A673 (cell line): Measurements from ENCODE around the gene ABI3BP. TPM values are rescaled to one million over a fixed set of nuclear protein-coding genes. Genes with fewer than 3 reads are reported as not detected.

Experiments used
- BruUV-seq: library from RNA; stranded (reverse); fragments of 400-500 nt; replicated peaks from 2 replicates; lab custom pipeline; 2021; lab: Mats Ljungman, UMichigan
- CTCF ChIA-PET: fragments of 300-600 bp; sonication (Branson Sonifier 250); formaldehyde crosslinking; loops from one replicate; lab custom pipeline; 2022; ENCODE audit warnings: antibody characterized with exemption; lab: Charles Lee
- POLR2A ChIA-PET: fragments of 300-600 bp; sonication (Branson Sonifier 250); formaldehyde crosslinking; loops from one replicate; lab custom pipeline; 2022; ENCODE audit warnings: antibody characterized with exemption; ENCODE audit not compliant: low non-redundant PET; lab: Charles Lee
- DNase-seq: peaks from one replicate; pipeline ENCODE4 v3.0.0-alpha.2; 2015; ENCODE audit warnings: low spot score
- H3K27ac ChIP-seq: fragments of 200-600 bp; sonication (generic); 2 replicates; pipeline ENCODE4 v1.5.1; 2016; ENCODE audit warnings: mixed run types, low read depth, mild to moderate bottlenecking, mixed read lengths, antibody characterized with exemption, low read length; ENCODE audit not compliant: poor library complexity, severe bottlenecking
- H3K27me3 ChIP-seq: fragments of 200-600 bp; sonication (generic); replicated peaks from 2 replicates; pipeline ENCODE4 v1.6.1; 2017; ENCODE audit warnings: mixed run types, low read depth, mild to moderate bottlenecking, mixed read lengths, antibody characterized with exemption, low read length; ENCODE audit not compliant: insufficient read depth, poor library complexity
- H3K36me3 ChIP-seq: fragments of 200-600 bp; sonication (generic); 2 replicates; pipeline ENCODE4 v1.6.1; 2016; ENCODE audit warnings: mixed run types, mild to moderate bottlenecking, mixed read lengths, antibody characterized with exemption, low read length; ENCODE audit not compliant: insufficient read depth, poor library complexity, severe bottlenecking
- H3K4me1 ChIP-seq: fragments of 200-600 bp; sonication (generic); 2 replicates; pipeline ENCODE4 v1.6.1; 2017; ENCODE audit warnings: mixed run types, mild to moderate bottlenecking, mixed read lengths, antibody characterized with exemption, low read length; ENCODE audit not compliant: insufficient read depth, poor library complexity, severe bottlenecking
- H3K4me3 ChIP-seq: fragments of 200-600 bp; sonication (generic); 2 replicates; pipeline ENCODE4 v1.5.1; 2016; ENCODE audit warnings: low read depth, mixed run types, mild to moderate bottlenecking, mixed read lengths, low read length; ENCODE audit not compliant: poor library complexity, severe bottlenecking
- H3K9me3 ChIP-seq: fragments of 200-600 bp; sonication (generic); 2 replicates; pipeline ENCODE4 v1.6.1; 2016; ENCODE audit warnings: mixed run types, low read depth, mild to moderate bottlenecking, mixed read lengths, antibody characterized with exemption, low read length; ENCODE audit not compliant: poor library complexity, severe bottlenecking
- CTCF ChIP-seq: fragments of 300-800, 200-600 bp; sonication (generic); conservative IDR thresholded peaks from 2 replicates; pipeline ENCODE4 v1.5.1; 2017; ENCODE audit warnings: low read depth, mild to moderate bottlenecking, antibody characterized with exemption, low read length, moderate library complexity, mixed read lengths
- EZH2 ChIP-seq: fragments of 200-600 bp; sonication (generic); IDR thresholded peaks from 2 replicates; pipeline ENCODE4 v1.6.1; 2017; ENCODE audit warnings: borderline replicate concordance, low read depth, mild to moderate bottlenecking, mixed read lengths, antibody characterized with exemption, low read length; ENCODE audit not compliant: poor library complexity, severe bottlenecking
- intact Hi-C: fragments of 100-400 bp; cut with micrococcal nuclease; formaldehyde crosslinking; loops from one replicate; pipeline ENCODE4 v1.10.0; 2022; ENCODE audit not compliant: unreplicated experiment
- total RNA-seq: library from RNA; stranded (reverse); gene quantifications from 2 replicates; pipeline ENCODE4 v1.2.3, GENCODE V29; 2021

Gene ABI3BP
- total RNA-seq, 1 experiment from 2014 or later, result 5.2 TPM

GRCh38 chr3:100813828-100814227 lies 179.4 kb downstream of the ABI3BP start:
- TF ChIP-seq CTCF (no peak), EZH2 (no peak)
- BruUV-seq, result no TSS peak
- Histone ChIP-seq H3K9me3 (no peaks in the 10 kb centered on the region), H3K4me1 (no peaks in the 10 kb centered on the region), H3K36me3 (no peaks in the 10 kb centered on the region), H3K4me3 (no peak overlapping the region), H3K27me3 (no peaks in the 10 kb centered on the region), H3K27ac (no peak overlapping the region)
- no peak for DNase-seq
- intact Hi-C loops, result loop anchor here (10.0 kb wide), 1 partner anchor 571 kb away; no protein-coding TSS in a partner anchor
- ChIA-PET POLR2A (no interaction called here), CTCF (no interaction called here)

- Histone ChIP-seq H3K36me3 (no peaks in the 10 kb centered on the region), H3K4me3 (no peak overlapping the region), H3K9me3 (no peaks in the 10 kb centered on the region), H3K27ac (no peak overlapping the region), H3K27me3 (no peaks in the 10 kb centered on the region), H3K4me1 (no peaks in the 10 kb centered on the region)
- intact Hi-C loops, result loop anchor here (10.0 kb wide), 1 partner anchor 573 kb away; no protein-coding TSS in a partner anchor
- CTCF ChIA-PET, result interaction anchor here (1.0 kb wide), 1 partner anchor 15 kb away, joined by 3 read pairs; no protein-coding TSS in a partner anchor
- BruUV-seq, result no TSS peak
- no peak for DNase-seq
- POLR2A ChIA-PET, result no interaction called here
- TF ChIP-seq EZH2 (no peak), CTCF (no peak)
Observed at GRCh38 chr3:100811779-100812507, 181.3 kb downstream of the ABI3BP start.

- DNase-seq, result no peak
- H3K27me3 ChIP-seq, result no peaks in the 10 kb centered on the region
- TF ChIP-seq EZH2, result no peak
- TF ChIP-seq CTCF, result no peak
- no peak overlapping the region for H3K27ac ChIP-seq
- no peaks in the 10 kb centered on the region for H3K36me3 ChIP-seq
- CTCF ChIA-PET, result no interaction called here
- no peaks in the 10 kb centered on the region for H3K9me3 ChIP-seq
- POLR2A ChIA-PET, result no interaction called here
- BruUV-seq, result no TSS peak
- intact Hi-C loops, result loop anchor here (10.0 kb wide), 1 partner anchor 574 kb away; no protein-coding TSS in a partner anchor
- no peaks in the 10 kb centered on the region for H3K4me1 ChIP-seq
- no peak overlapping the region for H3K4me3 ChIP-seq
Observed at GRCh38 chr3:100810671-100811070, 182.6 kb downstream of the ABI3BP start.
